SK-N-SH (cell line): ENCODE data around the gene HES6. TPM values are rescaled to one million over a fixed set of nuclear protein-coding genes. Genes with fewer than 3 reads are reported as not detected.

Experiments used
- CTCF ChIA-PET: fragments of 300-600, 350-600 bp; formaldehyde crosslinking; extraction: SDS; loops from one replicate; lab custom pipeline; 2021; lab: Yijun Ruan, JAX
- POLR2A ChIA-PET: fragments of 350-600 bp; sonication (Branson Sonifier 250); formaldehyde crosslinking; extraction: SDS; loops from one replicate; lab custom pipeline; 2020; ENCODE audit warnings: antibody characterized with exemption, inconsistent platforms; lab: Yijun Ruan, JAX
- DNase-seq: peaks from one replicate; pipeline ENCODE4 v3.0.0; 2012
- H2AFZ ChIP-seq: fragments of 200-600 bp; sonication (generic); 2 replicates; pipeline ENCODE4 v1.8.1; 2016; ENCODE audit warnings: antibody characterized with exemption, mild to moderate bottlenecking, low read depth
- H3F3A ChIP-seq: fragments of 200-600 bp; sonication (generic); replicated peaks from 2 replicates; pipeline ENCODE3; 2016; ENCODE audit warnings: antibody characterized with exemption, mild to moderate bottlenecking; ENCODE audit not compliant: insufficient read depth
- H3K27ac ChIP-seq, 2 experiments: fragments of 200-500 bp in 1 of 2; fragments of 200-600 bp in 1 of 2; sonication (Bioruptor generic) in 1 of 2; sonication (generic), shearing (Covaris generic) in 1 of 2; 2 replicates each; pipeline versions ENCODE4 v1.5.1 to v1.6.1; 2014 to 2016; ENCODE audit warnings: low read depth in 2 of 2, inconsistent platforms in 1 of 2, low read length in 1 of 2, mild to moderate bottlenecking in 1 of 2, mixed read lengths in 1 of 2
- H3K27me3 ChIP-seq: fragments of 200-600 bp; sonication (generic), shearing (Covaris generic); 2 replicates; pipeline ENCODE4 v1.6.1; 2016; ENCODE audit warnings: mixed run types; ENCODE audit not compliant: insufficient read depth
- H3K36me3 ChIP-seq, 2 experiments: fragments of 200-500 bp in 1 of 2; fragments of 200-600 bp in 1 of 2; sonication (Bioruptor generic) in 1 of 2; sonication (generic) in 1 of 2; replicated peaks in 1 of 2; 2 replicates each; pipeline versions ENCODE3 to v1.5.1; 2014 to 2016; ENCODE audit warnings: low read length in 1 of 2, mild to moderate bottlenecking in 1 of 2; ENCODE audit not compliant: insufficient read depth in 2 of 2, control insufficient read depth in 1 of 2
- H3K4me1 ChIP-seq, 2 experiments: fragments of 200-500 bp in 1 of 2; fragments of 200-600 bp in 1 of 2; sonication (Bioruptor generic) in 1 of 2; sonication (generic), shearing (Covaris generic) in 1 of 2; 2 replicates each; pipeline versions ENCODE4 v1.5.1 to v1.6.1; 2014 to 2016; ENCODE audit warnings: low read depth in 1 of 2, low read length in 1 of 2, mixed run types in 1 of 2; ENCODE audit not compliant: insufficient read depth in 2 of 2, control insufficient read depth in 1 of 2
- H3K4me2 ChIP-seq: fragments of 200-600 bp; sonication (generic), shearing (Covaris generic); 2 replicates; pipeline ENCODE4 v1.6.1; 2017; ENCODE audit warnings: mixed run types
- H3K4me3 ChIP-seq, 2 experiments: fragments of 200-500 bp in 1 of 2; fragments of 200-600 bp in 1 of 2; sonication (Bioruptor generic) in 1 of 2; sonication (generic), shearing (Covaris generic) in 1 of 2; 2 replicates each; pipeline versions ENCODE4 v1.5.1 to v1.8.1; 2014 to 2016; ENCODE audit warnings: low read depth in 2 of 2, inconsistent platforms in 1 of 2, low read length in 1 of 2, mild to moderate bottlenecking in 1 of 2, mixed read lengths in 1 of 2, moderate library complexity in 1 of 2
- H3K79me2 ChIP-seq: fragments of 200-600 bp; sonication (generic); 2 replicates; pipeline ENCODE4 v1.8.1; 2017; ENCODE audit warnings: mild to moderate bottlenecking; ENCODE audit not compliant: insufficient read depth
- H3K9ac ChIP-seq: fragments of 200-600 bp; sonication (generic); 2 replicates; pipeline ENCODE4 v1.6.1; 2017; ENCODE audit warnings: mixed run types
- H3K9me2 ChIP-seq: fragments of 200-600 bp; sonication (generic); 2 replicates; pipeline ENCODE4 v1.6.1; 2017; ENCODE audit warnings: mixed run types
- H3K9me3 ChIP-seq: fragments of 200-600 bp; sonication (generic); 2 replicates; pipeline ENCODE4 v1.6.1; 2017; ENCODE audit warnings: mixed run types, mild to moderate bottlenecking, moderate library complexity
- H4K20me1 ChIP-seq: fragments of 200-600 bp; sonication (generic); 2 replicates; pipeline ENCODE4 v1.6.1; 2017; ENCODE audit warnings: mild to moderate bottlenecking, mixed run types; ENCODE audit not compliant: insufficient read depth
- CTCF ChIP-seq: fragments of 200-600 bp; sonication (generic); IDR thresholded peaks from 2 replicates; pipeline ENCODE4 v1.6.1; 2017; ENCODE audit warnings: antibody characterized with exemption, mild to moderate bottlenecking, moderate library complexity
- EP300 ChIP-seq, 2 experiments: IDR thresholded peaks; 2 replicates each; pipeline versions ENCODE4 v1.4.0 to v1.6.1; 2012; ENCODE audit warnings: borderline replicate concordance in 1 of 2, low read depth in 1 of 2, low read length in 1 of 2
- FOSL2 ChIP-seq: IDR thresholded peaks from 2 replicates; pipeline ENCODE4 v1.4.0; 2012; ENCODE audit warnings: low read depth, mild to moderate bottlenecking, moderate library complexity, borderline replicate concordance
- FOXJ3 ChIP-seq: sonication (generic); formaldehyde crosslinking; IDR thresholded peaks from 2 replicates; pipeline ENCODE4 v1.5.1; 2020; ENCODE audit warnings: mild to moderate bottlenecking, missing genetic modification reagents
- FOXM1 ChIP-seq: IDR thresholded peaks from 2 replicates; pipeline ENCODE4 v1.4.0; 2012; ENCODE audit warnings: low read depth, mild to moderate bottlenecking
- GABPA ChIP-seq: IDR thresholded peaks from 2 replicates; pipeline ENCODE4 v1.4.0; 2012; ENCODE audit warnings: low read depth, mild to moderate bottlenecking
- GATA2 ChIP-seq: sonication (generic); formaldehyde crosslinking; IDR thresholded peaks from 2 replicates; pipeline ENCODE4 v1.5.0; 2020; ENCODE audit warnings: mild to moderate bottlenecking, missing genetic modification reagents
- MAX ChIP-seq: IDR thresholded peaks from 2 replicates; pipeline ENCODE4 v1.4.0; 2012; ENCODE audit warnings: low read depth
- MEF2A ChIP-seq: IDR thresholded peaks from 2 replicates; pipeline ENCODE4 v1.4.0; 2012; ENCODE audit warnings: low read depth, borderline replicate concordance
- NFIC ChIP-seq: IDR thresholded peaks from 2 replicates; pipeline ENCODE4 v1.4.0; 2012; ENCODE audit warnings: borderline replicate concordance
- NRF1 ChIP-seq: IDR thresholded peaks from 2 replicates; pipeline ENCODE4 v1.6.1; 2012; ENCODE audit warnings: low read depth, mild to moderate bottlenecking, low read length
- RAD21 ChIP-seq: IDR thresholded peaks from 2 replicates; pipeline ENCODE4 v1.6.1; 2012; ENCODE audit warnings: mild to moderate bottlenecking, low read length
- REST ChIP-seq: IDR thresholded peaks from 2 replicates; pipeline ENCODE4 v1.6.1; 2012; ENCODE audit warnings: mild to moderate bottlenecking, low read depth, low read length, moderate library complexity
- RFX5 ChIP-seq: IDR thresholded peaks from 2 replicates; pipeline ENCODE4 v1.6.1; 2012; ENCODE audit warnings: mild to moderate bottlenecking, improper control_type of control experiment, low read length
- SIN3A ChIP-seq: IDR thresholded peaks from 2 replicates; pipeline ENCODE4 v1.6.1; 2012; ENCODE audit warnings: low read depth, mild to moderate bottlenecking, low read length, moderate library complexity, borderline replicate concordance
- SMC3 ChIP-seq: IDR thresholded peaks from 2 replicates; pipeline ENCODE4 v1.6.1; 2012; ENCODE audit warnings: low read depth, low read length, improper control_type of control experiment
- TCF12 ChIP-seq: IDR thresholded peaks from 2 replicates; pipeline ENCODE4 v1.4.0; 2012
- USF1 ChIP-seq: IDR thresholded peaks from 2 replicates; pipeline ENCODE4 v1.4.0; 2012; ENCODE audit warnings: low read depth, borderline replicate concordance
- USF2 ChIP-seq: fragments of 150-350 bp; IDR thresholded peaks from 2 replicates; pipeline ENCODE4 v1.6.1; 2017; ENCODE audit warnings: antibody characterized with exemption, low read length, low read depth, borderline replicate concordance
- ZBTB33 ChIP-seq: IDR thresholded peaks from 2 replicates; pipeline ENCODE4 v1.4.0; 2012; ENCODE audit warnings: low read depth, borderline replicate concordance
- WGBS: methylation state at CpG from one replicate; pipeline ENCODE4 v1.1.6; 2017; ENCODE audit warnings: low lambda C conversion rate; 5-methylcytosine and 5-hydroxymethylcytosine counted together
- polyA plus RNA-seq, 3 experiments: library from polyadenylated mRNA; depleted of rRNA; stranded (reverse); fragments of >200 nt; gene quantifications; 2 replicates each; pipeline ENCODE4 v1.2.3, GENCODE V29; 2012

The HES6 gene
- polyA plus RNA-seq, 1 of the 3 experiments (the other 2 are of a cell fraction) = 3.6 TPM

GRCh38 chr2:238236571-238236970 lies 3.3 kb downstream of the HES6 start:
- no peaks in the 10 kb centered on the region for H4K20me1 ChIP-seq
- no peaks in the 10 kb centered on the region for H3K9me2 ChIP-seq
- H3K36me3 ChIP-seq = no peaks in the 10 kb centered on the region
- H3K9ac ChIP-seq = no peak overlapping the region
- no peaks in the 10 kb centered on the region for H3F3A ChIP-seq
- ChIA-PET POLR2A (no interaction called here), CTCF (no interaction called here)
- H2AFZ ChIP-seq = no peak overlapping the region
- no peak for TF ChIP-seq MEF2A
- no peak for TF ChIP-seq SIN3A
- TF ChIP-seq EP300 (IDR thresholded peaks at IDR 0.05; ENCODE audit: borderline replicate concordance in 1 of 2, low read depth in 1 of 2, low read length in 1 of 2) = no peak
- no peak for TF ChIP-seq GABPA
- no peak for TF ChIP-seq TCF12
- no peak for TF ChIP-seq SMC3
- no peaks in the 10 kb centered on the region for H3K9me3 ChIP-seq
- no peak overlapping the region for H3K27ac ChIP-seq
- 65% methylated on average over 3 of the region's 4 CpGs for WGBS
- H3K4me3 ChIP-seq = no peak overlapping the region
- H3K27me3 ChIP-seq = no peaks in the 10 kb centered on the region; the same call in 1 of the 2 replicates
- peaks cover 0 to 14% of the 10 kb centered on the region in 2 experiments; a peak in 1 of 4 replicates for H3K4me1 ChIP-seq
- no peak overlapping the region for H3K4me2 ChIP-seq
- H3K79me2 ChIP-seq = no peaks in the 10 kb centered on the region
- DNase-seq = no peak

GRCh38 chr2:238235856-238236255 lies 4.0 kb downstream of the HES6 start:
- no peaks in the 10 kb centered on the region for H3K9me2 ChIP-seq
- no peaks in the 10 kb centered on the region for H3K79me2 ChIP-seq
- H3K36me3 ChIP-seq = no peaks in the 10 kb centered on the region
- H3K27me3 ChIP-seq = no peaks in the 10 kb centered on the region; the same call in 1 of the 2 replicates
- H3K9me3 ChIP-seq = no peaks in the 10 kb centered on the region
- no peak overlapping the region for H3K27ac ChIP-seq
- no peak overlapping the region for H3K4me3 ChIP-seq
- H3K9ac ChIP-seq = no peak overlapping the region
- H2AFZ ChIP-seq = no peak overlapping the region
- ChIA-PET CTCF (no interaction called here), POLR2A (no interaction called here)
- DNase-seq = no peak
- peaks cover 0 to 14% of the 10 kb centered on the region in 2 experiments; a peak in 1 of 4 replicates for H3K4me1 ChIP-seq
- 95% methylated on average over 6 of the region's 7 CpGs for WGBS
- no peak overlapping the region for H3K4me2 ChIP-seq
- no peaks in the 10 kb centered on the region for H3F3A ChIP-seq
- H4K20me1 ChIP-seq = no peaks in the 10 kb centered on the region
- TF ChIP-seq RAD21 (no peak), FOSL2 (no peak), MAX (no peak), NRF1 (no peak), GATA2 (CRISPR knock-in tag) (no peak), RFX5 (no peak), GABPA (no peak), FOXM1 (no peak), REST (no peak), FOXJ3 (CRISPR knock-in tag) (no peak), NFIC (no peak), CTCF (no peak), ZBTB33 (no peak), USF1 (no peak), USF2 (no peak)
